GM19463 (cell line): ENCODE results near the gene KIF9.
"Not testable (repeated sequence)": the region's sequence is repeated elsewhere in the genome, so short reads cannot be mapped to it uniquely, and the experiment has no call there.

ENCODE experiments used
- ATAC-seq: cut with Tn5 transposase; IDR thresholded peaks from one replicate; pipeline ENCODE4 v1.9.1; 2021; ENCODE audit warnings: mild to moderate bottlenecking, moderate library complexity; ENCODE audit not compliant: unreplicated experiment

KIF9 gene

DNA sequence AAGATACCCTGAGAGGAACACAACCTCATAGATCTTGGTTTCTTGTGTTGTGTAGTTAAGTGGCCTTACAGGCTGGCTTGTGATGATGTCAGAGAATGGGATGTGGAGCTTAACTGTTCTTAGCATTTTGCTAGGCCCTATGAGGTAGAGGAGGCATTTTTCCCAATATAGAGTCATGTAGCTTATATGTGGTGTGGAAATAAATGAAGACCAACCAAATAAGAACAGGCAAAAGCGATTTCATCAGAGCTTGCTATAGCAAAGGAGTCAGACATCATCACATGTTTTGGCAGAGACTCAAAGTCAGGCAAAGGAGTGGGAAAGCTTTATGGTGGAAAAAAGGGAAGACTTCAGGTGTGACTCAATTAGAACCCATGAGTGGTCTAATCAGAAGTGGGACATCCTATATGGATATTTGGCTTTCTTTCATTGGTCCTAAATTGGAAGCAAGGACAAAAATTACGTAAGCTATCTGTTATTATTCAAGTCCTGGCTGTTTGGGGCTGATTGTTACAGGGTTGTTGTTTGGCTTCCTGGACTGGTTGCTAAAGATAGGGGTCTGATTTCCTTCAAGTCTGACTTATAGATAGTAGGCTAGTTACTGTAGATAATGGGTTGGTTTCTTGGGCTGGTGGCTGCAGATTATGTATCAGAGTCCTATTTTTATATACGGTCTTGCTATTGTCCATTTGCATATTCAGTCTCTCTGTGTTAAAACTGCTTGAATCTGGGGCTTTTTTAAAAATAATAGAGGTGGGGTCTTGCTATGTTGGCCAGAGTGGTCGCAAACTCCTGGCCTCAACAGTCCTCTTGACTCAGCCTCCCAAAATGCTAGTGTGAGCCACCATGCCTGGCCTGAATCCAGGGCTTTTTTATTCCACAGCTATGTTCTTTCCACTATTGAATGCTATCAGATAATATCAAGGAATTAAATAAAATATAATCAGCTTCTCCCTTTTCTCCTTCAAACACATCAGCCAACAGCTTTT, 88.4 kb downstream of the KIF9 start:
- no peak for ATAC-seq

DNA sequence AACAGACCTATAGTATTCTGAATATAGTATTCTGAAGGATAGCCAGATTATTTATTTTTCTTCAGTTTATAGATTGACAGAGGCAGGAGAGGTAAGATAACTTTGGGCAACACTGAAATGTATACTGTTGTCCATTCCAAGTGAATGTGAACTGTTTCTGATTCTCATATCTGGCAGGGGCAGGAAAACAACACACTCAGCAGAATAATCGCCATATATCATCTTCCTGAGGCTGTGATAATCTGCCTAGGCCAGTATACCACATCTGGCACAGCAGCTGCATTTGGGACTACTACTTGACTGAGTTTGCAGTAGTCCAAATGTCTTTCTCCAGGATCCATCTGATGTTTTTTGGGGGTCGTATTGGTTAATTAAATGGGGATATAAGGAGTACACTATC, 96.3 kb downstream of the KIF9 start:
- no peak for ATAC-seq

DNA sequence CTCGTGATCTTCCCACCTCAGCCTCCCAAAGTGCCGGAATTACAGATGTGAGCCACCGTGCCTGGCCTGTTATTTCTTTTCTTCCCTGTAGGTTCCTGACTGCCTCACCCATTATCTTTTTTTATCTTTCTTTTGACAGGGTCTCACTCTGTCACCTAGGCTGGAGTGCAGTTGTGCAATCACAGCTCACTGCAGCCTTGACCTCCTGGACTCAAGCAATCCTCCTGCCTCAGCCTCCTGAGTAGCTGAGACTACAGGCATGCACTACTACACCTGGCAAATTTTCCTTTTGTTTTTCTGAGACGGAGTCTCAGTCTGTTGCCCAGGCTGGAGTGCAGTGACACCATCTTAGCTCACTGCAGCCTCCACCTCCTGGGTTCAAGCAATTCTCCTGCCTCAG, 100.9 kb downstream of the KIF9 start:
- ATAC-seq: not testable (repeated sequence)

DNA sequence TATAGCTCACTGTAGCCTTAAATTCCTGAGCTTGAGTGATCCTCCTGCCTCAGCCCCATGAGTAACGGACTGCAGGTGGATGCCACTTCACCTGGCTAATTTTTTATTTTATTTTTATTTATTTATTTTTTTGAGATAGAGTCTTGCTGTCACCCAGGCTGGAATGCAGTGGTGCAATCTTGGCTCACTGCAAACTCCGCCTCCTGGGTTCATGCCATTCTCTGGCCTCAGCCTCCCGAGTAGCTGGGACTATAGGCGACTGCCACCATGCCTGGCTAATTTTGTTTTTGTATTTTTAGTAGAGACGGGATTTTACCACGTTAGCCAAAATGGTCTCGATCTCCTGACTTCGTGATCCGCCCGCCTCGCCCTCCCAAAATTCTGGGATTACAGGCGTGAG, 102.6 kb downstream of the KIF9 start:
- not testable (repeated sequence) for ATAC-seq
